ENCODE data around the gene COL15A1. TPM values are rescaled to one million over a fixed set of nuclear protein-coding genes. Genes with fewer than 3 reads are reported as not detected.

The COL15A1 gene
- total and polyA plus RNA-seq, 2 of the 8 experiments (the other 6 are each of a cell fraction or from before 2014, with no cell fraction given): 0.12 to 0.15 TPM

DNA sequence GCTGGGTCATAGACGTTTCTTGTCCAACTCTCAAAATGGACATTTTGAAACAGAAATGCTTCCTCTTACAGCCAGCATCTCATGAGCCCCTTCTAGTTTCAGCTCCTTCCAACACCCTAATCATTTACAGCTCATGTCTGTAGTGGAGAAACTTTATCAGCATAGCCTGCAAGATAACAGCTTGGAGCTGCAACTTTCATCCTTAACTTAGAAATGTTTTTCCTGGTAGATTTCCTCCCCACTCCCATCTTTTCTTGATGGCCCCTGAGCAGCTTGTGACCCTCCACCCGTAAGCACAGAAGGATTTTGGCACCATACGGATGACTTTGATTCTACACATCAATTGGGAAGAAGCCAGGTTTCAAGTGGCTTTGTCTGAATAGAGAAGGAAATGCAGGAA, 107.7 kb downstream of the COL15A1 start:
- Histone ChIP-seq H3K18ac (ENCODE audit: extremely low read depth, low read length) (no peak overlapping the region), H3K23ac (ENCODE audit: insufficient read length) (no peak overlapping the region), H3K4me3 (ENCODE audit: extremely low read depth in 1 of 4, insufficient read depth in 2 of 4, low read depth in 3 of 4, low read length in 4 of 4) (no peak overlapping the region), H3K4me2 (ENCODE audit: insufficient read depth in 1 of 2, low read depth in 2 of 2, low read length in 2 of 2) (no peak overlapping the region), H3K36me3 (ENCODE audit: control insufficient read depth in 2 of 4, insufficient read depth in 4 of 4, low read length in 3 of 4) (no peaks in the 10 kb centered on the region), H4K5ac (ENCODE audit: insufficient read length, low read depth, low read length) (no peak overlapping the region), H4K91ac (replicated peaks; ENCODE audit: insufficient read length, low read length) (no peak overlapping the region), H3K27me3 (replicated peaks in 1 of 4; ENCODE audit: control insufficient read depth in 3 of 4, extremely low read depth in 1 of 4, insufficient read depth in 3 of 4, low read length in 3 of 4) (no peaks in the 10 kb centered on the region), H2AK5ac (ENCODE audit: low read depth, low read length) (no peak overlapping the region), H3K14ac (ENCODE audit: insufficient read length) (no peak overlapping the region), H2BK15ac (ENCODE audit: low read length) (no peak overlapping the region), H3K4me1 (replicated peaks in 1 of 4; ENCODE audit: control insufficient read depth in 3 of 4, insufficient read depth in 4 of 4, low read length in 3 of 4) (no peaks in the 10 kb centered on the region), H2BK120ac (replicated peaks; ENCODE audit: low read depth, low read length) (no peak overlapping the region), H2BK12ac (ENCODE audit: low read depth, low read length) (no peak overlapping the region), H3K27ac (ENCODE audit: low read depth, low read length) (no peak overlapping the region), H4K8ac (ENCODE audit: extremely low read depth, insufficient read depth, low read length) (no peak overlapping the region), H2BK20ac (ENCODE audit: low read length) (no peak overlapping the region), H3K4ac (replicated peaks; ENCODE audit: insufficient read length, low read depth, low read length) (no peak overlapping the region), H3K23me2 (ENCODE audit: low read depth, low read length) (no peaks in the 10 kb centered on the region), H3K79me1 (ENCODE audit: low read depth, low read length) (no peaks in the 10 kb centered on the region), H3K9me3 (ENCODE audit: insufficient read depth in 2 of 2, low read depth in 1 of 2, low read length in 1 of 2) (no peaks in the 10 kb centered on the region), H3K9ac (replicated peaks in 1 of 4; ENCODE audit: extremely low read depth in 1 of 4, low read depth in 3 of 4, low read length in 3 of 4) (no peak overlapping the region), H4K20me1 (replicated peaks in 1 of 2; ENCODE audit: control insufficient read depth in 1 of 2, insufficient read depth in 2 of 2, low read length in 2 of 2) (no peaks in the 10 kb centered on the region), H2BK5ac (ENCODE audit: low read depth, low read length) (no peak overlapping the region), H2AFZ (ENCODE audit: low read length) (no peak overlapping the region), H3K79me2 (ENCODE audit: control insufficient read depth in 1 of 2, insufficient read depth in 2 of 2, low read length in 2 of 2) (no peaks in the 10 kb centered on the region), H3K56ac (replicated peaks; ENCODE audit: insufficient read length, low read depth, low read length) (no peak overlapping the region)
- FAIRE-seq (no peak), DNase-seq (ENCODE audit: low read depth in 1 of 2, low spot score in 2 of 2) (no peak)
- WGBS, 2 experiments (ENCODE audit: extremely low coverage in 1 of 2, insufficient coverage in 1 of 2, insufficient read length in 1 of 2, insufficient replicate concordance in 2 of 2, low coverage in 1 of 2, low lambda C conversion rate in 2 of 2, missing lambda C conversion rate in 1 of 2): 89% methylated on average over 3 of the region's 3 CpGs; no CpG with 5 or more reads in 1 of the 2 experiments
- CTCF ChIA-PET (ENCODE audit: partially characterized antibody): interaction anchor here (1.2 kb wide), 1 partner anchor 53 kb away, joined by 4 read pairs; no protein-coding TSS in a partner anchor
- POLR2A ChIA-PET (ENCODE audit: partially characterized antibody): no interaction called here
- TF ChIP-seq SIN3A (conservative IDR thresholded peaks at IDR 0.05 in 1 of 2, IDR thresholded peaks at IDR 0.05 in 1 of 2; ENCODE audit: low read depth in 1 of 2, low read length in 2 of 2): no peak
- TF ChIP-seq CTBP2 (IDR thresholded peaks at IDR 0.05; ENCODE audit: borderline replicate concordance, insufficient read depth, insufficient read length, low read length): no peak
- no peak for TF ChIP-seq POU5F1 (IDR thresholded peaks at IDR 0.05; ENCODE audit: low read depth, low read length)

All from H1 (cell line).